ENCODE data around the gene ESRRB. TPM values are rescaled to one million over a fixed set of nuclear protein-coding genes. Genes with fewer than 3 reads are reported as not detected.

ESRRB gene
- total and polyA plus RNA-seq, 8 donors, result 0.58 to 4.6 (median 3.8) TPM; not detected in 2

- no peak for DNase-seq
- WGBS, 5 donors, result 64 to 91% (median 81%) methylated on average over 4 of the region's 4 CpGs
- Histone ChIP-seq H3K4me3 (no peak overlapping the region), H3K27me3 (peaks cover 0 to 41% (median 0%) of the 10 kb centered on the region in 3 donors), H3K27ac (no peak overlapping the region), H3K4me1 (no peaks in the 10 kb centered on the region), H3K9me3 (peaks cover 0 to 9% (median 3%) of the 10 kb centered on the region in 4 donors), H3K36me3 (no peaks in the 10 kb centered on the region)
- TF ChIP-seq CTCF (IDR thresholded peaks at IDR 0.05) (no peak), EP300 (IDR thresholded peaks at IDR 0.05) (no peak), POLR2A (IDR thresholded peaks at IDR 0.05) (no peak), POLR2AphosphoS5 (IDR thresholded peaks at IDR 0.05) (no peak)
- intact Hi-C loops (cut with DNase I; ENCODE audit: low total_unique reads), result no loop called here
Observed at GRCh38 chr14:76424359-76424758, 48.4 kb downstream of the ESRRB start.

- H3K4me3 ChIP-seq, result no peak overlapping the region
- peaks cover 0 to 9% (median 3%) of the 10 kb centered on the region in 4 donors for H3K9me3 ChIP-seq
- H3K27me3 ChIP-seq, result peaks cover 0 to 39% (median 0%) of the 10 kb centered on the region in 3 donors
- no peaks in the 10 kb centered on the region for H3K36me3 ChIP-seq
- no peak for DNase-seq
- intact Hi-C loops (cut with DNase I; ENCODE audit: low total_unique reads), result no loop called here
- TF ChIP-seq CTCF (IDR thresholded peaks at IDR 0.05) (no peak), POLR2A (IDR thresholded peaks at IDR 0.05) (no peak), EP300 (IDR thresholded peaks at IDR 0.05) (no peak), POLR2AphosphoS5 (IDR thresholded peaks at IDR 0.05) (no peak)
- no peaks in the 10 kb centered on the region for H3K4me1 ChIP-seq
- no peak overlapping the region for H3K27ac ChIP-seq
- WGBS, 5 donors, result 88 to 94% (median 90%) methylated on average over 1 of the region's 1 CpG
Observed at GRCh38 chr14:76426161-76426696, 50.3 kb downstream of the ESRRB start.

GRCh38 chr14:76428611-76429010 is 52.7 kb downstream of the ESRRB start:
- DNase-seq, result no peak
- Histone ChIP-seq H3K9me3 (peaks cover 0 to 9% (median 3%) of the 10 kb centered on the region in 4 donors), H3K36me3 (no peaks in the 10 kb centered on the region), H3K4me1 (no peaks in the 10 kb centered on the region), H3K27me3 (peaks cover 0 to 40% (median 0%) of the 10 kb centered on the region in 3 donors), H3K4me3 (no peak overlapping the region), H3K27ac (no peak overlapping the region)
- WGBS, 5 donors, result 80 to 88% (median 84%) methylated on average over 7 of the region's 7 CpGs
- intact Hi-C loops (cut with DNase I; ENCODE audit: low total_unique reads), result no loop called here
- TF ChIP-seq CTCF (IDR thresholded peaks at IDR 0.05) (no peak), POLR2AphosphoS5 (IDR thresholded peaks at IDR 0.05) (no peak), EP300 (IDR thresholded peaks at IDR 0.05) (no peak), POLR2A (IDR thresholded peaks at IDR 0.05) (no peak)

GRCh38 chr14:76430017-76430416 is 54.1 kb downstream of the ESRRB start:
- Histone ChIP-seq H3K27ac (no peak overlapping the region), H3K27me3 (peaks cover 0 to 33% (median 0%) of the 10 kb centered on the region in 3 donors), H3K4me1 (no peaks in the 10 kb centered on the region), H3K36me3 (no peaks in the 10 kb centered on the region), H3K9me3 (peaks cover 0 to 9% (median 3%) of the 10 kb centered on the region in 4 donors), H3K4me3 (no peak overlapping the region)
- no peak for DNase-seq
- WGBS, 5 donors, result 77 to 94% (median 86%) methylated on average over 1 of the region's 1 CpG
- no peak for TF ChIP-seq POLR2AphosphoS5 (IDR thresholded peaks at IDR 0.05)
- TF ChIP-seq POLR2A (IDR thresholded peaks at IDR 0.05), result no peak
- TF ChIP-seq CTCF (IDR thresholded peaks at IDR 0.05), result no peak
- TF ChIP-seq EP300 (IDR thresholded peaks at IDR 0.05), result no peak
- intact Hi-C loops (cut with DNase I; ENCODE audit: low total_unique reads), result no loop called here

All from stomach (tissue), 9 donors.